ENCODE data around the gene GFPT2. TPM values are rescaled to one million over a fixed set of nuclear protein-coding genes. Genes with fewer than 3 reads are reported as not detected.

Gene GFPT2
- total RNA-seq, 6 experiments from 2014 or later: 0.32 to 0.93 (median 0.61) TPM

DNA sequence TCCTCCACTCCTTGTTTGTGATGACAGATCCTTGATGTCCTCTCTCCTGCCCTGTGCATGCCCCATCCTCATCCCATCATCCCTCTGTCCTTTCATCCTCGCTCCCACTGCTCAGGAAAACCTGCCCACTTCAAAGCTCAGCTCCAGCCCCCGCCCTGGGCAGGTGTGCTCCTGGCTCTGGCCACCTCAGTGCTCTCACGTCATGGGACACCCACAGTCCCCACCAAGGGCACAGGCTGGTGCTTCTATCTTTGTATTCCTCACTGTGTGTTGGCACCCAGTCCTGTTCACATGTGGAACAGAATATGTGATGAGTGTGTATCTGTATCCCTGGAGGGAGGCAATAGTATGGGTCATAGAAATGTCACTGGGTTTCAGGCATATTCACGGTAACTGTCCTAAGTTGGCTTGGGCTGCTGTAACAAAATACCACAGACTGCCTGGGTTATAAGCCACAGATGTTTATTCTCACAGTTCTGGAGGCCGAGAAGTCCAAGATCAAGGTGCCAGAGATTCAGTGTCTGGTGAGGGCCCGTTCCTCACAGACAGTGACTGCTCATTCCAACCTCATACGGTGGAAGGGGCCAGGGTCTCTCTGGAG lies 13.5 kb downstream of the GFPT2 start:
- ATAC-seq (no peak), DNase-seq (no peak)
- intact Hi-C loops (cut with DNase I): no loop called here
- 84% methylated on average over 6 of the region's 7 CpGs for WGBS (ENCODE audit: insufficient coverage, low coverage, low lambda C conversion rate, missing lambda C conversion rate)
- no peaks in the 10 kb centered on the region for H3K27me3 ChIP-seq
- no peak overlapping the region for H3K27ac ChIP-seq
- H3K9me3 ChIP-seq: no peaks in the 10 kb centered on the region
- no peaks in the 10 kb centered on the region for H3K4me1 ChIP-seq
- no peak overlapping the region for H3K4me3 ChIP-seq
- no peaks in the 10 kb centered on the region for H3K36me3 ChIP-seq
- TF ChIP-seq, protein P1, sequence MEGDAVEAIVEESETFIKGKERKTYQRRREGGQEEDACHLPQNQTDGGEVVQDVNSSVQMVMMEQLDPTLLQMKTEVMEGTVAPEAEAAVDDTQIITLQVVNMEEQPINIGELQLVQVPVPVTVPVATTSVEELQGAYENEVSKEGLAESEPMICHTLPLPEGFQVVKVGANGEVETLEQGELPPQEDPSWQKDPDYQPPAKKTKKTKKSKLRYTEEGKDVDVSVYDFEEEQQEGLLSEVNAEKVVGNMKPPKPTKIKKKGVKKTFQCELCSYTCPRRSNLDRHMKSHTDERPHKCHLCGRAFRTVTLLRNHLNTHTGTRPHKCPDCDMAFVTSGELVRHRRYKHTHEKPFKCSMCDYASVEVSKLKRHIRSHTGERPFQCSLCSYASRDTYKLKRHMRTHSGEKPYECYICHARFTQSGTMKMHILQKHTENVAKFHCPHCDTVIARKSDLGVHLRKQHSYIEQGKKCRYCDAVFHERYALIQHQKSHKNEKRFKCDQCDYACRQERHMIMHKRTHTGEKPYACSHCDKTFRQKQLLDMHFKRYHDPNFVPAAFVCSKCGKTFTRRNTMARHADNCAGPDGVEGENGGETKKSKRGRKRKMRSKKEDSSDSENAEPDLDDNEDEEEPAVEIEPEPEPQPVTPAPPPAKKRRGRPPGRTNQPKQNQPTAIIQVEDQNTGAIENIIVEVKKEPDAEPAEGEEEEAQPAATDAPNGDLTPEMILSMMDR (IDR thresholded peaks at IDR 0.05): no peak
- TF ChIP-seq POLR2A (IDR thresholded peaks at IDR 0.05): no peak

DNA sequence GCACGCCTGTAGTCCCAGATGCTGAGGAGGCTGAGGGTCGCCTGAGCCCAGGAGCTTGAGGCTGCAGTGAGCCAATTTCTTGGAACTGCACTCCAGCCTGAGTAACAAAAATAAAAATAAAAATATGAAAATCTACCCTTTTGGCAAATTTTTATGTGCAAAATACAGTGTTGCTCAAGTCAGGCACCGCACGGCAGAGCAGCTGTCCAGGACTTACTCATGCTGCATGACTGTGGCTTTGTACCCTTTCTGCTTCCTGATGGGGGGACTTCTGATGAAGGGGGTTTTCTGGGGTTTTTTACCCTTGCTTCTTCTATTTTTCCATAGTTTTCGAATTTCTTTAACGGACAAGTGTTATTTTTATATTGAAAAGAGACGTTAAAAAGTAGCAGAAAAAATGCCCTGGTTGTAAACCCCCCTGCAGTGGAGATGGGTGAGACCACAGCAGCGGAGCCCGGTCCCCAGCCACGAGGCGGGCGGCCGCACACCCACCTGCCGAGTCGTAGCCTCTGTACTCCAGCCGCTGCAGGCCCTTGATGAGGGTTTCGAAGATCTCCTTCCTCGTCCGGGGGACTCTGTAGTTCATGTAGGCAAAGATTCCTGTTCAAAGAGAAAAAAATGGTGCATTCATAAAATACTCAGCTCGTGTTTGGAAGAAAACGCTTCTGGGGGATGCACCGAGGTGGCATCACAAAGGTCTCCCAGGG lies 15.0 kb downstream of the GFPT2 start:
- Histone ChIP-seq H3K27ac (no peak overlapping the region), H3K4me1 (no peaks in the 10 kb centered on the region), H3K4me3 (no peak overlapping the region), H3K9me3 (no peaks in the 10 kb centered on the region), H3K36me3 (no peaks in the 10 kb centered on the region), H3K27me3 (no peaks in the 10 kb centered on the region)
- DNase-seq (no peak), ATAC-seq (no peak)
- TF ChIP-seq, protein P1 (IDR thresholded peaks at IDR 0.05): no peak
- TF ChIP-seq POLR2A (IDR thresholded peaks at IDR 0.05): no peak
- WGBS (ENCODE audit: insufficient coverage, low coverage, low lambda C conversion rate, missing lambda C conversion rate): 77% methylated on average over 11 of the region's 22 CpGs
- intact Hi-C loops (cut with DNase I): no loop called here

DNA sequence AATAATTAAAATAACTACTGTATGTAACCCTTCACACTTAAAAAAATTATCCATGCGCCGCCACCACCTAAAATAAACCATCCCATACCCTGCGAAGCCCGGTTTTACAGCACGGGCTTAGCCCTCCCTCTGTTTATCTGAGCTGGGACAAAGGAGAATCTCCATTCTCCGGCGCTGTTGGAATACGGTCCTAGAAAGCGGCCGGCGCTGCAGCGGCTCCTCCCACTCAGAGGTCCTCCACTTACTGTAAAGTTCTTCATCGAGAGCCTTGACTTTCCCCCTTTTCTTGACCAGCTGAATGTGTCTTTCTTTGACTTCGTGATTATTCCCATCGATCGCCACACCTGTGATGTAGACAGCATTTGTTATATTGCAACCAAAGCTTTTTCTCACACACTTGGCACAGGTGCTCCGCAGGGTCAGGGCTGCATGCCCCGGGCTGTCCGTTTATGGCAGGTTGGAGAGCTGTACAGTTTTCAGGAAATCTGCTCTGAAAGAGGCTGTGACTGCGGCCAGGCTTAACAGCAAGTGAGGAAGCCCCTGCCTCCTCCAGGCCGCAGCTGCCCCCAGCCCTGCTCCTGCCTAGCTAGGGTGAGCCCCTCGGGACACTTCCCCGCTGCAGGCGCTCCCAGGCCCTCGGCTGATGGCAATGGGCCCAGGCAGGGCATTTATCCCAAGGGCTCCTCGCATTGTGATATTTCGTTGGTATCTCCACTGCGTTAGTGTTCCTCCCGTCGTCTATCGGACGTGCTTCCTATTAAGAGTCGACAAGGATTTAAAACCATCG lies 16.7 kb downstream of the GFPT2 start:
- no peaks in the 10 kb centered on the region for H3K9me3 ChIP-seq
- intact Hi-C loops (cut with DNase I): no loop called here
- 88% methylated on average over 24 of the region's 34 CpGs for WGBS (ENCODE audit: insufficient coverage, low coverage, low lambda C conversion rate, missing lambda C conversion rate)
- no peaks in the 10 kb centered on the region for H3K36me3 ChIP-seq
- TF ChIP-seq POLR2A (IDR thresholded peaks at IDR 0.05): no peak
- TF ChIP-seq, protein P1 (IDR thresholded peaks at IDR 0.05): no peak
- ATAC-seq (no peak), DNase-seq (no peak)
- H3K4me3 ChIP-seq: no peak overlapping the region
- no peaks in the 10 kb centered on the region for H3K27me3 ChIP-seq
- no peaks in the 10 kb centered on the region for H3K4me1 ChIP-seq
- no peak overlapping the region for H3K27ac ChIP-seq

DNA sequence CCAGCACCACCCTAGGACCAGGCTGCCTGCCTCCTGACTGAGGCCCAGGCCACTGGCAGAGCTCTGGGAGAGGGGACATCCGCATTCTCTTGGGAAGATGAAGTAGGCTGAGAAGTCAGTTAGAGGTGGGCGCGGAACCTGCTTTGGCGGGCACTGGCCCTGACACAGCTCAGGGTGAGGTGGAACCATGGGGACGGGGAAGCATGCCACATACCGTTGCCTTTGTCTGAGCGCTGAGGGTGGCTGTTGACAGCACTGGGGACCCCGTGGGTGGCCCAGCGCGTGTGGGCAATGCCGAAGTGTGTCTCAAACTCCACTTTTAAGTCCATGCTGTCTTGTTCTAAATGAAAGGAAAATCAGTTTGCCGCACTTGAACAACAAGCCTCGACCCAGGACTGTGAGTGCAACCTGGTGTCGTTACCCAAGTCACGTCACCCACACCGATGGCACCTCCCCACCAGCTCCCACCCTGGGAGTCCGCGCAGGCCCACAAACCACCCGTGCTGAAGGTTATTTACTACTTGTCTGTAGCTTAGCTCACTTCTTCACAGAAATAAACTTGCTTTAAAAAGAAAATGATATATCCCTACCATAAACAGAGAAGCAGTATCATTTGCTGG lies 17.4 kb downstream of the GFPT2 start:
- ATAC-seq (no peak), DNase-seq (no peak)
- Histone ChIP-seq H3K9me3 (no peaks in the 10 kb centered on the region), H3K4me3 (no peak overlapping the region), H3K27ac (no peak overlapping the region), H3K27me3 (no peaks in the 10 kb centered on the region), H3K36me3 (no peaks in the 10 kb centered on the region), H3K4me1 (no peaks in the 10 kb centered on the region)
- TF ChIP-seq, protein P1 (IDR thresholded peaks at IDR 0.05): no peak
- no peak for TF ChIP-seq POLR2A (IDR thresholded peaks at IDR 0.05)
- 83% methylated on average over 9 of the region's 19 CpGs for WGBS (ENCODE audit: insufficient coverage, low coverage, low lambda C conversion rate, missing lambda C conversion rate)
- intact Hi-C loops (cut with DNase I): no loop called here
